Parathyroid adenoma (tissue), 2 donors: ENCODE measurements around the gene PCDHGB2.
"Not testable (repeated sequence)": the region's sequence is repeated elsewhere in the genome, so short reads cannot be mapped to it uniquely, and the experiment has no call there.

Experiments
- H2AFZ ChIP-seq: fragments of 300-600 bp; sonication (generic); one replicate; pipeline ENCODE4 v1.7.0; 2017; ENCODE audit warnings: antibody characterized with exemption, mild to moderate bottlenecking
- H3K27ac ChIP-seq: fragments of 300-600 bp; sonication (generic); one replicate; pipeline ENCODE4 v1.7.0; 2017
- H3K27me3 ChIP-seq: fragments of 300-600 bp; sonication (generic); one replicate; pipeline ENCODE4 v1.7.0; 2017; ENCODE audit warnings: low read length; ENCODE audit not compliant: control insufficient read depth, insufficient read depth
- H3K36me3 ChIP-seq: fragments of 300-600 bp; sonication (generic); one replicate; pipeline ENCODE4 v1.7.0; 2017; ENCODE audit warnings: low read length; ENCODE audit not compliant: control insufficient read depth, insufficient read depth
- H3K4me1 ChIP-seq: fragments of 300-600 bp; sonication (generic); one replicate; pipeline ENCODE4 v1.7.0; 2017; ENCODE audit warnings: control low read depth
- H3K4me2 ChIP-seq: fragments of 300-600 bp; sonication (generic); one replicate; pipeline ENCODE4 v1.7.0; 2017; ENCODE audit warnings: low read length
- H3K4me3 ChIP-seq: fragments of 300-600 bp; sonication (generic); one replicate; pipeline ENCODE4 v1.7.0; 2017; ENCODE audit warnings: low read depth, low read length
- H3K79me2 ChIP-seq: fragments of 300-600 bp; sonication (generic); one replicate; pipeline ENCODE4 v1.7.0; 2017; ENCODE audit warnings: control low read depth
- H3K9ac ChIP-seq: fragments of 300-600 bp; sonication (generic); one replicate; pipeline ENCODE4 v1.7.0; 2017; ENCODE audit warnings: mild to moderate bottlenecking
- H3K9me3 ChIP-seq: fragments of 300-600 bp; sonication (generic); one replicate; pipeline ENCODE4 v1.7.0; 2017; ENCODE audit warnings: low read length; ENCODE audit not compliant: control insufficient read depth
- CTCF ChIP-seq: fragments of 300-600 bp; sonication (generic); IDR thresholded peaks from one replicate; pipeline ENCODE4 v1.7.0; 2017; ENCODE audit warnings: antibody characterized with exemption, mild to moderate bottlenecking
- donor health status: primary hyperparathyroidism.

Gene PCDHGB2

DNA sequence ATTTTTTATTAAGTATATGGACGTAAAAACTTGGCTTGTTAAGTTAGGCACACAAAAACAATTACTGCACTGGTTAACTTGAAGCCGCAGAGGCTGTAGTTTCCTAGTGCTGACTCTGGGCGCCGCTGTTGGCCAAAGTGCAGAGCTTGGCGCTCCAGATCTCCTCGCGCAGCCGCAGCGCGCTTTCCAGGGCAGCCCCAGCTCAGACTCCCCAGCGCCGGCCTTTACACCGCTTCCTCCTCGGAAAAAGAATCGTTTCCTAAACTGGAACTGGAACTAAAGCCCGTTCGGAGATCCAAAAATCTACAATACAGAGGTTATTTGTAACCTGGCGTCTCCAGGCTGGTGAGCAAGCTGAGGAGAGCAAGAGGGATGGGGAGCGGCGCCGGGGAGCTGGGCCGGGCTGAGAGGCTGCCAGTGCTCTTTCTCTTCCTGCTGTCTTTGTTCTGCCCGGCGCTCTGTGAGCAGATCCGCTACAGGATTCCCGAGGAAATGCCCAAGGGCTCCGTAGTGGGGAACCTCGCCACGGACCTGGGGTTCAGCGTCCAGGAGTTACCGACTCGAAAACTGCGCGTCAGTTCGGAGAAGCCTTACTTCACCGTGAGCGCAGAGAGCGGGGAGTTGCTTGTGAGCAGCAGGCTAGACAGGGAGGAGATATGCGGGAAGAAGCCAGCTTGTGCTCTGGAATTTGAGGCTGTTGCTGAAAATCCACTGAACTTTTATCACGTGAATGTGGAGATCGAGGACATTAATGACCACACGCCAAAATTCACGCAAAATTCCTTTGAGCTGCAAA, 38.2 kb downstream of the PCDHGB2 start, which contains the start of gene PCDHGB5:
TSS of gene PCDHGB5 (plus strand) at position 192 of the 796 bp plus-strand sequence. CDS start at position 373, 181 bp downstream.
- H3K9me3 ChIP-seq, H3K4me1 ChIP-seq, H3K9ac ChIP-seq, H3K4me2 ChIP-seq, H2AFZ ChIP-seq, H3K27me3 ChIP-seq, H3K36me3 ChIP-seq, H3K79me2 ChIP-seq: not testable (repeated sequence)
- TF ChIP-seq CTCF = peak; percentile 44
- H3K27ac ChIP-seq = peak within 1 kb of the TSS; percentile 60
- peak within 1 kb of the TSS; percentile 41 for H3K4me3 ChIP-seq

DNA sequence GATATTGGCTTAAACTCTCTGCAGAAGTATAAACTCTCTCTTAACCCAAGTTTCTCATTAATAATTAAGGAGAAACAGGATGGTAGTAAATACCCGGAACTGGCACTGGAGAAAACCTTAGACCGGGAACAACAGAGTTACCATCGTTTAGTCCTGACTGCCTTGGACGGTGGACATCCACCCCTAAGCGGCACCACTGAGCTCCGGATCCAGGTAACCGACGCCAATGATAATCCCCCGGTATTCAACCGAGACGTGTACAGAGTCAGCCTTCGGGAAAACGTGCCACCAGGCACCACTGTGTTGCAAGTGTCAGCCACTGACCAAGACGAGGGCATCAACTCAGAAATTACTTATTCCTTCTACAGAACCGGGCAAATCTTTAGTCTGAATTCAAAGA, 38.8 kb downstream of the PCDHGB2 start:
- no peaks in the 10 kb centered on the region for H3K27me3 ChIP-seq
- TF ChIP-seq CTCF = no peak
- peaks cover 5% of the 10 kb centered on the region for H3K9me3 ChIP-seq
- H3K79me2 ChIP-seq = no peaks in the 10 kb centered on the region
- no peak overlapping the region for H3K9ac ChIP-seq
- no peaks in the 10 kb centered on the region for H3K4me1 ChIP-seq
- no peak overlapping the region for H3K27ac ChIP-seq
- no peaks in the 10 kb centered on the region for H3K36me3 ChIP-seq
- H3K4me2 ChIP-seq = no peak overlapping the region
- H3K4me3 ChIP-seq = no peak overlapping the region
- H2AFZ ChIP-seq = no peak overlapping the region

- Histone ChIP-seq H3K9me3 (peaks cover 9% of the 10 kb centered on the region), H2AFZ (no peak overlapping the region), H3K79me2 (no peaks in the 10 kb centered on the region), H3K4me3 (no peak overlapping the region), H3K4me2 (no peak overlapping the region), H3K27me3 (no peaks in the 10 kb centered on the region), H3K36me3 (no peaks in the 10 kb centered on the region), H3K9ac (no peak overlapping the region), H3K4me1 (no peaks in the 10 kb centered on the region), H3K27ac (no peak overlapping the region)
- no peak for TF ChIP-seq CTCF
Measured at GRCh38 chr5:141399555-141400258, 39.9 kb downstream of the PCDHGB2 start.

DNA sequence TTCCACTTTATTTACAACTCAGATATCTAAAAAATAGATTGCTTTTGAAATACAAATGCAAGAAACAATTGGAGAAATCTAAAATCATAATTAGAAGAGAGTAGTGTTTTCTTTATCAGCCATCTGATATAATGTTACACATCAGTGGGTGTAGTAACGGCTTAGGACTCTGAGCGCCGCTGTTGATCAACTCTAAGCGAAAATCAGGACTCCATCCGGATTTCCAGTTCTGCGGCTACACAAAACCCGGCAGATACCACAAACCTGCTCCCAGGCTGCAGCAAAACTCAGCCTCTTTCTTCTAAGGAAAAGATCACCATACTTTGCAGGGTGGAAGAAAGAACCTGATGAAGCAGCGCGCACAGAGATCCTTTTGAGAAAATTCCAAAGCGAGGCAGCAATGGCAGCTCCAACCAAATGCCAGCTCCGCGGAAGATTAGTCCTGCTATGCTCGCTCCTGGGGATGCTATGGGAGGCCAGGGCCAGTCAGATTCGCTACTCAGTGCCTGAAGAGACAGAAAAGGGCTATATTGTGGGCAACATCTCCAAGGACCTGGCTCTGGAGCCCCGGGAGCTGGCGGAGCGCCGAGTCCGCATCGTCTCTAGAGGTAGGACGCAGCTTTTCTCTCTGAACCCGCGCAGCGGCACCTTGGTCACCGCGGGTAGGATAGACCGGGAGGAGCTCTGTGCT, 42.9 kb downstream of the PCDHGB2 start, which contains the start of gene PCDHGA9:
TSS of gene PCDHGA9 (plus strand) at position 226 of the 691 bp plus-strand sequence. CDS start at position 401, 175 bp downstream.
- no peak within 1 kb of the TSS for H2AFZ ChIP-seq
- H3K9ac ChIP-seq = no peak within 1 kb of the TSS
- H3K4me2 ChIP-seq = peak within 1 kb of the TSS; percentile 17
- H3K79me2 ChIP-seq = no peaks in the 10 kb centered on the region
- no peaks in the 10 kb centered on the region for H3K27me3 ChIP-seq
- no peak for TF ChIP-seq CTCF
- no peaks in the 10 kb centered on the region for H3K36me3 ChIP-seq
- no peaks in the 10 kb centered on the region for H3K4me1 ChIP-seq
- H3K4me3 ChIP-seq = no peak within 1 kb of the TSS
- H3K27ac ChIP-seq = no peak within 1 kb of the TSS
- H3K9me3 ChIP-seq = peaks cover 9% of the 10 kb centered on the region
